T47D (cell line): Measurements from ENCODE around the gene NCK1.
A peak's percentile ranks its signal among the peaks of the same experiment; 100 is the strongest.
"Not testable (repeated sequence)": the region's sequence is repeated elsewhere in the genome, so short reads cannot be mapped to it uniquely, and the experiment has no call there.

Experiments used
- DNase-seq, 2 experiments: peaks; one replicate each; pipeline versions ENCODE4 v3.0.0 to v3.0.0-alpha.2; 2011 to 2012; ENCODE audit warnings: low read depth in 1 of 2, low spot score in 1 of 2
- JUND ChIP-seq: IDR thresholded peaks from 2 replicates; pipeline ENCODE4 v1.6.1; 2012; ENCODE audit warnings: low read depth
- in situ Hi-C: cut with HindIII; loops from 2 replicates; pipeline ENCODE4 v1.10.0; 2016; ENCODE audit warnings: low sequenced_read_pairs, low pct_unique_long_range_greater_than_20kb

Gene NCK1

GRCh38 chr3:136973352-136973751 lies 111.3 kb downstream of the NCK1 start:
- no peak for TF ChIP-seq JUND
- in situ Hi-C loops: no loop called here
- no peak for DNase-seq

GRCh38 chr3:136974670-136975069 lies 112.7 kb downstream of the NCK1 start:
- in situ Hi-C loops: no loop called here
- no peak for DNase-seq
- no peak for TF ChIP-seq JUND

GRCh38 chr3:136979204-136979603 lies 117.2 kb downstream of the NCK1 start:
- no peak for DNase-seq
- in situ Hi-C loops: no loop called here
- no peak for TF ChIP-seq JUND

- no peak for DNase-seq
- in situ Hi-C loops: no loop called here
- TF ChIP-seq JUND: no peak
Measured at GRCh38 chr3:136979684-136980083, 117.7 kb downstream of the NCK1 start.

- in situ Hi-C loops: no loop called here
- no peak for DNase-seq
- TF ChIP-seq JUND: no peak
Measured at GRCh38 chr3:136982033-136982432, 120.0 kb downstream of the NCK1 start.

- TF ChIP-seq JUND: no peak
- in situ Hi-C loops: no loop called here
- DNase-seq: no peak
Measured at GRCh38 chr3:136982520-136983138, 120.6 kb downstream of the NCK1 start.

- no peak for DNase-seq
- in situ Hi-C loops: no loop called here
- no peak for TF ChIP-seq JUND
Measured at GRCh38 chr3:136984837-136985236, 122.8 kb downstream of the NCK1 start.

GRCh38 chr3:136987398-136987980 lies 125.5 kb downstream of the NCK1 start:
- DNase-seq, in situ Hi-C loops: not testable (repeated sequence)

- TF ChIP-seq JUND: no peak
- in situ Hi-C loops: no loop called here
- DNase-seq: no peak
Measured at GRCh38 chr3:136988651-136989050, 126.6 kb downstream of the NCK1 start.

- DNase-seq: peak in 1 of 2 experiments; percentile 61
- TF ChIP-seq JUND: no peak
- in situ Hi-C loops: no loop called here
Measured at GRCh38 chr3:136989781-136990524, 127.9 kb downstream of the NCK1 start.

- in situ Hi-C loops: no loop called here
- no peak for TF ChIP-seq JUND
- DNase-seq: no peak
Measured at GRCh38 chr3:136990826-136991225, 128.8 kb downstream of the NCK1 start.

GRCh38 chr3:136992115-136992514 lies 130.1 kb downstream of the NCK1 start:
- in situ Hi-C loops: no loop called here
- no peak for TF ChIP-seq JUND
- no peak for DNase-seq

GRCh38 chr3:136994772-136995516 lies 132.9 kb downstream of the NCK1 start:
- peak in 1 of 2 experiments; percentile 87 for DNase-seq
- in situ Hi-C loops: no loop called here
- TF ChIP-seq JUND: 0 out of 2 replicates have a peak, but pooled peaks have one; percentile 8
